Loucy (cell line): ENCODE data around the gene RIMKLA.

ENCODE experiments used
- CTCF ChIP-seq: fragments of 200-600 bp; sonication (generic); conservative IDR thresholded peaks from 2 replicates; pipeline ENCODE4 v1.5.1; 2014; ENCODE audit warnings: mild to moderate bottlenecking, antibody characterized with exemption, low read length
- EZH2phosphoT487 ChIP-seq: fragments of 200-600 bp; IDR thresholded peaks from 2 replicates; pipeline ENCODE4 v1.6.1; 2018; ENCODE audit warnings: antibody characterized with exemption, mild to moderate bottlenecking, moderate library complexity, borderline replicate concordance

GRCh38 chr1:42442662-42443061, 62.1 kb downstream of the RIMKLA start:
- TF ChIP-seq CTCF (no peak), EZH2phosphoT487 (no peak)
